Erythroblast (primary cell): ENCODE measurements around the gene KRTAP21-1.

Source experiments
- GATA1 ChIP-seq: IDR thresholded peaks from 2 replicates; pipeline ENCODE4 v1.6.1; 2011; ENCODE audit warnings: low read depth, mild to moderate bottlenecking, control low read depth, low read length, moderate library complexity
- POLR2A ChIP-seq: IDR thresholded peaks from 2 replicates; pipeline ENCODE4 v1.6.1; 2011; ENCODE audit warnings: mild to moderate bottlenecking, low read length

DNA sequence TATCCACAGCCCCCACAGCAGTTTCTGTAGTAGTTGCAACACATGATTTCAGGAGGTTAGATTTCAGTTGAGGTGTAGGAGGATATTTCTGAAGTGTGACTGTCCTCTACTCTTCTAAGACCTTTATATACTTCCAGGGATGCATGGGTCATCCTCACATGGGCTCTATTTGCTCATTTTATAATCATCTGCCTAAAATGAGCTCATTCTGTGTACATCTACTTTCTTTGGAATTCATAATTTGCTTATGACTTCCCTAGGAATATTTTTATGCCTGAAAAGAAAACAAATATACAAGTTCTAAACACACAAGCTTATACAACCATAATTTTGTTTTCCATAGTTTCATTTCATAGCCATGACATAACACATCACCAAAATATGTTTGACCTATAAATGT lies 8.1 kb downstream of the KRTAP21-1 start, which contains the start of gene KRTAP21-2:
- TF ChIP-seq POLR2A (no peak), GATA1 (no peak)
